Measurements from ENCODE around the gene NEURL3.

GRCh38 chr2:96485751-96486651 lies 19.2 kb downstream of the NEURL3 start:
- TF ChIP-seq CTCF (IDR thresholded peaks at IDR 0.05) (no peak), POLR2AphosphoS5 (IDR thresholded peaks at IDR 0.05) (peak; percentile 61 to 82 (median 63))
